Panc1 (cell line): ENCODE data around the gene XRCC2. TPM values are rescaled to one million over a fixed set of nuclear protein-coding genes. Genes with fewer than 3 reads are reported as not detected.

Experiments used
- ATAC-seq: fragments of 200-7000 bp; cut with Tn5 transposase; 2 replicates; pipeline ENCODE4 v1.9.1; 2020; ENCODE audit warnings: mild to moderate bottlenecking, moderate library complexity
- BruUV-seq: library from RNA; stranded (reverse); fragments of 400-500 nt; replicated peaks from 2 replicates; lab custom pipeline; 2021; lab: Mats Ljungman, UMichigan
- CTCF ChIA-PET: fragments of 300-600 bp; sonication (Branson Sonifier 250); formaldehyde crosslinking; loops from one replicate; lab custom pipeline; 2022; ENCODE audit warnings: antibody characterized with exemption; lab: Charles Lee
- POLR2A ChIA-PET: fragments of 300-600 bp; sonication (Branson Sonifier 250); formaldehyde crosslinking; loops from one replicate; lab custom pipeline; 2022; ENCODE audit warnings: antibody characterized with exemption; lab: Charles Lee
- DNase-seq: peaks from one replicate; pipeline ENCODE4 v3.0.0-alpha.2; 2010; ENCODE audit warnings: low read depth, low spot score
- H3K27ac ChIP-seq: 2 replicates; pipeline ENCODE4 v1.5.1; 2011; ENCODE audit warnings: mild to moderate bottlenecking, low read length, inconsistent platforms
- H3K27me3 ChIP-seq: fragments of 200-500 bp; sonication (Bioruptor generic); 2 replicates; pipeline ENCODE4 v1.6.0; 2014; ENCODE audit warnings: low read length, inconsistent platforms; ENCODE audit not compliant: control insufficient read depth, insufficient read depth
- H3K36me3 ChIP-seq: fragments of 200-500 bp; sonication (Bioruptor generic); 2 replicates; pipeline ENCODE4 v1.5.1; 2014; ENCODE audit warnings: inconsistent platforms, mild to moderate bottlenecking, low read length, moderate library complexity; ENCODE audit not compliant: control insufficient read depth, insufficient read depth
- H3K4me1 ChIP-seq: 2 replicates; pipeline ENCODE4 v1.5.1; 2011; ENCODE audit warnings: inconsistent platforms, mild to moderate bottlenecking, low read length, moderate library complexity; ENCODE audit not compliant: control insufficient read depth, insufficient read depth
- H3K4me3 ChIP-seq, 2 experiments: 2 replicates each; pipeline ENCODE4 v1.5.1; 2011 to 2012; ENCODE audit warnings: low read depth in 2 of 2, low read length in 2 of 2, mild to moderate bottlenecking in 2 of 2, inconsistent platforms in 1 of 2, moderate library complexity in 1 of 2
- H3K9me3 ChIP-seq: fragments of 200-500 bp; sonication (Bioruptor generic); 2 replicates; pipeline ENCODE4 v1.5.1; 2014; ENCODE audit warnings: low read depth, mild to moderate bottlenecking, inconsistent platforms, low read length, moderate library complexity; ENCODE audit not compliant: control insufficient read depth, insufficient read depth
- POLR2AphosphoS5 ChIP-seq: IDR thresholded peaks from 2 replicates; pipeline ENCODE4 v1.6.1; 2012; ENCODE audit warnings: mild to moderate bottlenecking, low read depth, low read length, moderate library complexity
- REST ChIP-seq, 2 experiments: IDR thresholded peaks; 2 replicates each; pipeline ENCODE4 v1.6.1; 2011 to 2012; ENCODE audit warnings: low read depth in 2 of 2, control low read depth in 1 of 2, low read length in 1 of 2, mild to moderate bottlenecking in 1 of 2, moderate library complexity in 1 of 2; ENCODE audit not compliant: insufficient read depth in 1 of 2
- SIN3A ChIP-seq: IDR thresholded peaks from 2 replicates; pipeline ENCODE4 v1.6.1; 2012; ENCODE audit warnings: low read depth, mild to moderate bottlenecking, low read length, moderate library complexity, borderline replicate concordance; ENCODE audit not compliant: insufficient read depth
- TCF7L2 ChIP-seq: IDR thresholded peaks from 2 replicates; pipeline ENCODE4 v1.6.1; 2011; ENCODE audit warnings: mild to moderate bottlenecking, low read depth, low read length, inconsistent platforms
- in situ Hi-C: cut with HindIII; loops from 2 replicates; pipeline ENCODE4 v1.10.0; 2016; ENCODE audit warnings: low sequenced_read_pairs, low pct_unique_long_range_greater_than_20kb
- intact Hi-C: fragments of 100-400 bp; cut with micrococcal nuclease; formaldehyde crosslinking; loops from one replicate; pipeline ENCODE4 v1.10.0; 2022; ENCODE audit not compliant: unreplicated experiment
- total RNA-seq: library from RNA; stranded (reverse); gene quantifications from one replicate; pipeline ENCODE4 v1.2.1, GENCODE V29; 2021; ENCODE audit not compliant: unreplicated experiment
- TF ChIP-seq, protein P1 (sequence below): fragments of 450-650 bp; IDR thresholded peaks from 2 replicates; pipeline ENCODE4 v1.5.1; 2017; ENCODE audit warnings: mild to moderate bottlenecking

Gene XRCC2
- total RNA-seq, 1 experiment from 2014 or later: 10.3 TPM

DNA sequence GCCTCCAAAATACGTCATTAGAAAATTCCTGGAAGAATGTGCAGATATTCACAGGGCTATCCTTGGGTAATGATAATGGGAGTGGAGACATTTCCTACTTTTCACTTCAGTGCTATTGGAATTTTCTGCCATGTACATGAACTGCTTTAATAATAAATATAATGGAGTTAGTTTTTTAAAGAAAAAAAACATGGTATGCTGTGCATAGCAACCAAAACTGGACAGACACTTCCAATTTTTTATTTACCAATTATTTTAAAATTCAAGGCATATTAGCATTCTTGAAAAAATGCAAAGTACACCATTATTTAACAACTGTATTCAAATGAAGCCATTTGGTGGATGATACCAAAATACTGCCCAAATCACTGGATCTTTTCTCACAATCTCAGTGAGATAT, 3.3 kb downstream of the XRCC2 start:
- intact Hi-C loops (no loop called here), in situ Hi-C loops (no loop called here)
- no peak for ATAC-seq
- CTCF ChIA-PET: no interaction called here
- Histone ChIP-seq H3K9me3 (no peaks in the 10 kb centered on the region), H3K4me3 (no peak overlapping the region), H3K4me1 (peaks cover 9% of the 10 kb centered on the region), H3K27ac (no peak overlapping the region), H3K36me3 (peaks cover 12% of the 10 kb centered on the region), H3K27me3 (no peaks in the 10 kb centered on the region)
- TF ChIP-seq REST (IDR thresholded peaks at IDR 0.05; ENCODE audit: insufficient read depth in 1 of 2, low read depth in 2 of 2, low read length in 1 of 2) (no peak), POLR2AphosphoS5 (no peak), SIN3A (no peak), TCF7L2 (no peak)
- TF ChIP-seq, protein P1, sequence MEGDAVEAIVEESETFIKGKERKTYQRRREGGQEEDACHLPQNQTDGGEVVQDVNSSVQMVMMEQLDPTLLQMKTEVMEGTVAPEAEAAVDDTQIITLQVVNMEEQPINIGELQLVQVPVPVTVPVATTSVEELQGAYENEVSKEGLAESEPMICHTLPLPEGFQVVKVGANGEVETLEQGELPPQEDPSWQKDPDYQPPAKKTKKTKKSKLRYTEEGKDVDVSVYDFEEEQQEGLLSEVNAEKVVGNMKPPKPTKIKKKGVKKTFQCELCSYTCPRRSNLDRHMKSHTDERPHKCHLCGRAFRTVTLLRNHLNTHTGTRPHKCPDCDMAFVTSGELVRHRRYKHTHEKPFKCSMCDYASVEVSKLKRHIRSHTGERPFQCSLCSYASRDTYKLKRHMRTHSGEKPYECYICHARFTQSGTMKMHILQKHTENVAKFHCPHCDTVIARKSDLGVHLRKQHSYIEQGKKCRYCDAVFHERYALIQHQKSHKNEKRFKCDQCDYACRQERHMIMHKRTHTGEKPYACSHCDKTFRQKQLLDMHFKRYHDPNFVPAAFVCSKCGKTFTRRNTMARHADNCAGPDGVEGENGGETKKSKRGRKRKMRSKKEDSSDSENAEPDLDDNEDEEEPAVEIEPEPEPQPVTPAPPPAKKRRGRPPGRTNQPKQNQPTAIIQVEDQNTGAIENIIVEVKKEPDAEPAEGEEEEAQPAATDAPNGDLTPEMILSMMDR: no peak
- no TSS peak for BruUV-seq
- DNase-seq: no peak
- POLR2A ChIA-PET: no interaction called here

DNA sequence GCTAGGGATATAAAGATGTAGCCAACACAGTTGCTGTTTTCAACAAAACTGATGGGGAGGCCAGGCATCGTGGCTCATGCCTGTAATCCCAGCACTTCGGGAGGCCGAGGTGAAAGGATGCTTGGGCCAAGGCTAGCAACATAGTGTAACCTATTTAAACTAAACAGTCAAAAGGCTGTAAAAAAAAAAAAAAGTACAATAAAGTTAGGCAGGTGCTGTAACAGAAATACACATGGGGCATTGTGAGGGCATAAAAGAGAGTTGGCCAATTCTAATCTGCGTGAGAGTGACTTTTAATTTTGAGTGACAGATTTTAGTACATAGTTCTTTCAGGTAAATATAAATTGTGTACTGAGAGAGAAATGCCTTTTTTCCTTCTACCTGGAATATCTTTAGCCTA, 6.2 kb downstream of the XRCC2 start:
- intact Hi-C loops (no loop called here), in situ Hi-C loops (no loop called here)
- H3K27me3 ChIP-seq: no peaks in the 10 kb centered on the region
- no peak overlapping the region for H3K27ac ChIP-seq
- no peak for TF ChIP-seq REST (IDR thresholded peaks at IDR 0.05; ENCODE audit: insufficient read depth in 1 of 2, low read depth in 2 of 2, low read length in 1 of 2)
- TF ChIP-seq SIN3A: no peak
- TF ChIP-seq, protein P1: no peak
- no peak for TF ChIP-seq POLR2AphosphoS5
- TF ChIP-seq TCF7L2: no peak
- ATAC-seq: no peak
- POLR2A ChIA-PET: interaction anchor here (0.5 kb wide), 1 partner anchor 156 kb away, joined by 3 read pairs; no protein-coding TSS in a partner anchor
- no TSS peak for BruUV-seq
- no peak for DNase-seq
- H3K4me3 ChIP-seq: no peak overlapping the region
- H3K9me3 ChIP-seq: no peaks in the 10 kb centered on the region
- CTCF ChIA-PET: no interaction called here
- peaks cover under 1% of the 10 kb centered on the region for H3K4me1 ChIP-seq
- peaks cover 9% of the 10 kb centered on the region for H3K36me3 ChIP-seq
